Occipital lobe (tissue), 2 donors: ENCODE data around the gene HPGDS. TPM values are rescaled to one million over a fixed set of nuclear protein-coding genes. Genes with fewer than 3 reads are reported as not detected.
"Not testable (repeated sequence)": the region's sequence is repeated elsewhere in the genome, so short reads cannot be mapped to it uniquely, and the experiment has no call there.

Source experiments
- DNase-seq: peaks from one replicate; lab custom pipeline; 2025; lab: John Stamatoyannopoulos, UW
- total RNA-seq: library from RNA; depleted of rRNA; stranded (reverse); fragments of >200 nt; gene quantifications from one replicate; pipeline ENCODE4 v1.2.3, GENCODE V29; 2014

HPGDS gene
- total RNA-seq, 1 donor from 2014 or later = 1.4 TPM

DNA sequence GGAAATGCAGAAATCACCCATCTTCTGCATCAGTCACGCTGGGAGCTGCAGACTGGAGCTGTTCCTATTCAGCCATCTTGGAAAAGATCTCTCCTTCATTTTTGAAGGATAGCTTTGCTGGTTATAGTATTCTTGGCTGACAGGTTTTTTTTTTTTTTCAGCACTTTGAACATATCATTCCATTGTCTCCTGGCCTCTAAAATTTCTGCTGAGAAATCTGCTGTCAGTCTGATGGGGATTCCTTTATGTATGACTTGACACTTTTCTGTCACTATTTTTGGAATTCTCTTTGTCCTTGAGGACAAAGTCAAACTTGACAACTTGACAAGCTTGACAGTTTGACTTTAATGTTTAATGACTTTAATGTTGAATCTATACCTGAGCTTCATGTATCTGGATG lies 16.8 kb downstream of the HPGDS start:
- no peak for DNase-seq

GRCh38 chr4:94319927-94320326 lies 22.7 kb downstream of the HPGDS start:
- DNase-seq = not testable (repeated sequence)

- no peak for DNase-seq
Observed at GRCh38 chr4:94307231-94307871, 35.3 kb downstream of the HPGDS start.

DNA sequence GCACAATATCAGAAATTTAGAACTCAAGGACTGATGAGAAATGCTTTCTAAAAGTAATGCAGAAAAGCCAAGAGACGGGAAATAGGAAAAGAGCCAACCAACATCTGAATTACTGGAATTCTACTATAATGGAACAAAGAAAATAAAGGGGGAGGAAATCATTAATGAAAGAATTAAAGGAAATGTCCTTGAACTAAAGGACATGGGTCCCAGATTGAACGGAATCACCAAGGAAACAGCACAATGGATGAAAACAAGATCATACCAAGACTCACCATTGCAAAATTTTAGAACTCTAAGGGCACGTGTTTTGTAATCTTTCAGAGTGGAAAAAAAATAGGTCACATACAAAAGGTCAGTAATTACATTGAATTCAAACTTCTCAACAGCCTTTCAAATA lies 35.9 kb downstream of the HPGDS start:
- no peak for DNase-seq

DNA sequence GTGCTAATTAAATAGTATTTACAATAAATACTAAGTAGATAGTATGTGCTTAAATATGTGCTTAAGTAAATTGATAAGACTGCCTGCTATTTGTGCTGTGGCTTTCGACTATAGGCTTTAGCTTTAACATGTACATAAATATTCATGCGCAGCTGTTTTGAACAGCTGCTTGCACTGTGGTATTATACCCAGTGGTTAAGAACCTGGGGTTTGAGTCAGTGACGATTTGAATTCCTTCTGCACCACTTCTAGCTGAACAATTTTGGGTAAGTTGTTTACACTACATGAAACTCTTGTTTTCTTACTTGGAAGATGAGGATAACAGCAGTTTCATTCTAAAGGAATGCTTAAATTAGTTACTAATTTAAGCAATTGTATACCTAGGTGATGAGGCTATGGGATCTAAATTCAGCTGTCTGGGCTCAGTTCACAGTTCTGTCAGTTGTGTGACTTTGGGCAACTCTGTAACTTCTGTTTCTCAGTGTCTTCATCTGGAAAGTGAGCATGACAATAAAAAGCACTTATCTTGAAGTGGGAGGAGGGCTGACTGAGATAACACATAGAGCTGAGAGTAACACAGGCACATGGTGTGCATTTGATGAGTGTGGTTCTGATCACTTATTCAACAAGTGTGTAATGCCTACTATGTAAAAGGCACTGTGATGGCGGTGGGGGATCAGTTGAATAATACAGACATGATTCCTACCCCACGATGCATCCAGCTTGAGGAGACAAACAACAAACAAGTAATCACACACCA lies 37.0 kb downstream of the HPGDS start:
- DNase-seq = no peak

DNA sequence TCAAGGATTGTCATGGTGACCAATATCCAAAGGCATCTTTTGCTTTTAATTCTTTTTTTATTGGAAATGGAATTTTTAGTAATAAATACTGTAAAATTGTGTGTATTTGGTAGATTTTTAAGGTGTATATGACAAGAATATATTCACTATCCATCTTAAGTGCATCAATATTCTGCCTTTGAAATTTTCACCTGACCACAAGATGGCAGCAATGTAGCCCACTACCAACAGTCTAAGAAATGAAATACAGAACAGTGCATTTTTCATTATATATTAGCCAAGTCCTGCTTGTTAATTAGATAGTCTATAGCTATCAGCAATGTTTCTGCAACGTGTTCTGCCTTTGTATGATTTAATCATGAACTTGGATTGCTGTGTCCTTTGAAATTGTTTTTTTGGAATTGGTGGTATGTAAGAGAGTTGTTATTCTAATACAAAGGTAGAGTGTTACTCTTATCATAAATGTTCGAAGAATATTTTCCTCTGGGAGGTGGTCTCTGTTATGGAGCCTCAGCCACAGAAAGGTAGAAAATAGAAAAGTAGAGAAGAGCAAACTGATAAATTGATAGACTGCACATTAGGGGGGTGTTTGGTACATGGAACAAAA lies 38.2 kb downstream of the HPGDS start:
- no peak for DNase-seq

GRCh38 chr4:94302191-94302590 lies 40.4 kb downstream of the HPGDS start:
- no peak for DNase-seq

GRCh38 chr4:94298725-94299252 lies 43.8 kb downstream of the HPGDS start:
- DNase-seq = no peak

- not testable (repeated sequence) for DNase-seq
Observed at GRCh38 chr4:94295473-94295872, 47.2 kb downstream of the HPGDS start.

DNA sequence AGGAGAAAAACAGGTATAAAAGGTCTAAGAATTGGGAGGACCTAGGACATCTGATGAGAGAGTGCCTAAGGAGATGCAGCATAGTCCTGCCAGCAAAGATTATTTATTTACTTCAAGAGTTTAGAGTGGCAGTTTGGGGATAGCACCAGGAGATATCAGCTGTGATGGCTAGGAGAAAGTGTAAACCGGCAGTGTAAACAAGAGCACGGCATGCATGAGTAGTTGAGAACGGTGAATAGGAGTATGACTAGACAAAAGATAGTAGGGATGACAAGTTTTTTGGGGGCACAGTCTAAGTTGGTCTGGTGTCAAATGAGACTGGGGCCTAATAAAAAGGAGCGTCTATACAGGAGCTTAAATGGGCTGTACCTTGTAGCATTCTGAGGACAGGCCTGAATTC lies 48.7 kb downstream of the HPGDS start:
- DNase-seq = not testable (repeated sequence)

GRCh38 chr4:94290245-94290644 lies 52.4 kb downstream of the HPGDS start:
- no peak for DNase-seq

DNA sequence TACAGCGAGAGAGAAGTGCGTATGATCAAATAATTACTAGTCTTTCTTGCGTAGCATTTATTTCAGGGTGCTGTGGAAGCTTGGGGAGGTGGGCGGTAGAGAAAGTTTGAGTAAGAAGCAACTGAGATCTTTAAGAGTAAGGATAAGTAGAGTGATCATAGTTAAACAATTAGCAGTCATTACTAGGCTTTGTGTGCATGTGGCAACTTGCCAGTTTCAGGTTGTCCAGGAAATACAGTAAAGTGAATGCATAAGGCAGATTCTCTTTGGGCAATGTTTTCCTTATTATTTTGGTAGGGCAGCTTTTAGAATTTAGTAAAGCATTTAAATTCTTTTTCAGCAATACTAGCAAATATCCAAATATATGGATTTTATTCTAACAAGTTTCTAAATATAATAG lies 57.0 kb downstream of the HPGDS start:
- DNase-seq = no peak

- DNase-seq = no peak
Observed at GRCh38 chr4:94284889-94285288, 57.7 kb downstream of the HPGDS start.

DNA sequence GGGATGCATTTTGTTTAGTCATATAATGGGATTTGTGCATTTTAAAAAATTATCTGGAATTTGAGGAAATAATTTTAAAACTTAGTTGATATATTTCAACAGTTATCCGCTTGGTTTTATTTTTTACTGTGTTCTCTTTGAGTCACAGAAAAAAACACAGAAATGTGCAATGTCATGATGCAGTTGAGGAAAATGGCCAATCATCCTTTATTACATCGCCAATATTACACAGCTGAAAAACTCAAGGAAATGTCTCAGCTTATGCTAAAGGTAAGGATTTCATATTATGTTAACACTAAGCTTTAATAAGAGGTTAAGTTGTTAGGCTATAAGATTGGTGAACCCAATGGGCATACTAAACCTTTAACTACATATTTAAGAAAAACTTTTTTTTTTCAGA lies 63.9 kb downstream of the HPGDS start:
- no peak for DNase-seq

- DNase-seq = no peak
Observed at GRCh38 chr4:94277534-94277933, 65.1 kb downstream of the HPGDS start.

- DNase-seq = no peak
Observed at GRCh38 chr4:94276204-94276603, 66.4 kb downstream of the HPGDS start.

DNA sequence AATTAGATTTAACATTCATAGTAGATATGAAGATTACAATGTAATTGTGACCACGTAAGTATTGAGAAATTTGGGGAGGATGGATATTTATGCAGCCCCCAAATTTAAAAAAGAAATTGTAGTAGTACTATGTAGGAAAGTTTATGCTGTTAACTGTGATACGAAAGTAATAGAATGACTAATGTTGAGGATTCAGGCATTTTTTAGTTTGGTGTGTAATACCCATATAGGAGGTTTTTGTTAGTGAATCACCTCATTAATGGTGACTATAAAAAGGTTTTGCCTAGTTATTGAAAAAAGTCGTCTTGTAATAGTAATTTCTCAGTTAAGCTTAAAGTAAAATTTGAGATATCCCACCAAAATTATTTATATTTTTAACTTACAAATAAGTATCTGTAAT lies 67.7 kb downstream of the HPGDS start:
- DNase-seq = no peak

DNA sequence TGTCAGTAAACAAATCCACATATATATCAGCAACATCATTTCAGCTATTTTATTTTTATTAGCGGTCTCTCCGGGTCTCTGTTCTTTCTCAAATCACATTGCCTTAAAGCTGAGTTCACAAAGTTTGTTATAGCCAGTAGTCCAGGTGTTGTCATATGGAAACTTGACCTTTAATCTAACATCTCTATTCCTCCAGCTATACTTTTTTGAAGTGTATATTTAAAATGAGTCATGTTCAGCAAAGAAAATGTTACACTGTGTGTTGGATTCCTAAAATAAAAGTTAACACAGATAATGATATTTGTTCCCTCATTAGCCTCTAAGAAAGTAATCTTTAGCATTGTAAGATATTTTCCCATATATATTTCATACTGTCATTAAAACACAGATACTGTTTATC lies 71.4 kb downstream of the HPGDS start:
- no peak for DNase-seq

- no peak for DNase-seq
Observed at GRCh38 chr4:94267037-94267436, 75.6 kb downstream of the HPGDS start.

DNA sequence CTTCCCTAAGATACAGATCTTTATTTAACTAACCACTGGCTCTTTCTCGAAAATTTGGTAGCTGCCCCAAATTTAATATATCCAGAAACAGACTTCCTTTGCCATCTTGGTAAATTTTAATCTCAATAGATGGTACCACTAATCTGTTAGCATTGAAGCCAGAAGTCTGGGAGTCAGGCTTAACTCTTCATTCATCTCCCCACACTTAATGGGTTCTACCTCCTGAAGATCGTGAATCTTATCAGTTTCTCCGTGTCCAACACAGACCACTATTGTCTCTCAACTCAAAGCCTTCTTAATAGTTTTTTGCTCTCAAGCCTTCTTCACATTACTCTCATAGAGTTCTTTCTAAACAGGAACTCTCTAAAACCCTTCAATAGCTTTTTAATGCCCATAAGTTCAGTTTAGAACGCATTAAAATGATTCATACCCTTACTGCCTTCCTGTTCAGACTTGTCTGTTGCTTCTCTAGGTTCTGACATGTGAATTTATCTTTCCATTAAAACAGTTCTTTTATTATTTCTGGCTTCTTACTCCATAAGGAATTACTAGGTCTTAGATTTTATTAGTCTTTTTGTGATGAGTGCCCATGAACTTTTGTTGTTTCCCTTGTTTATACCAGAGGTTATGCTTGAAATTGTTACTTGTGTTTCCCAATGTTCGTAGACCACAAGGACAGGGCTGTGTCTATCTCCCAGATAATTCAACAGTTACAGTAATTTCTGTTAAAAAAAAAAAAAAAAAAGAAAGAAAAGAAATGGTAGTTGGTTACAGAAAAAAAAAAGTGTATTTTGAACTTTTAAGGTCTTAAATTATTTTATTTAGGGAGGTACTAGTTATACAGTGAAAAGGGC lies 80.2 kb downstream of the HPGDS start:
- DNase-seq = no peak

- no peak for DNase-seq
Observed at GRCh38 chr4:94256828-94257227, 85.8 kb downstream of the HPGDS start.
